GM10266 (cell line): ENCODE data around the gene CHRM1.

ENCODE experiments used
- DNase-seq: peaks from one replicate; pipeline ENCODE4 v3.0.0; 2012; ENCODE audit errors: extremely low spot score
- CTCF ChIP-seq: IDR thresholded peaks from 2 replicates; pipeline ENCODE4 v1.5.1; 2012; ENCODE audit warnings: mild to moderate bottlenecking, low read depth; ENCODE audit not compliant: control insufficient read depth, insufficient read depth; ENCODE audit errors: missing control alignments

The CHRM1 gene

GRCh38 chr11:62925308-62925707 lies 4.1 kb upstream of the CHRM1 start:
- DNase-seq = no peak
- TF ChIP-seq CTCF = no peak

- no peak for DNase-seq
- TF ChIP-seq CTCF = no peak
Measured at GRCh38 chr11:62923601-62924411, 2.6 kb upstream of the CHRM1 start.

- peak; percentile 65 for DNase-seq
- TF ChIP-seq CTCF = peak; percentile 46
Measured at GRCh38 chr11:62922653-62923431, 1.7 kb upstream of the CHRM1 start.

GRCh38 chr11:62922189-62922589 lies 1.0 kb upstream of the CHRM1 start:
- no peak for DNase-seq
- no peak for TF ChIP-seq CTCF

GRCh38 chr11:62921573-62922188 lies 518 bp upstream of the CHRM1 start:
- no peak for DNase-seq
- no peak for TF ChIP-seq CTCF

GRCh38 chr11:62919898-62920640 lies 1.1 kb downstream of the CHRM1 start:
- TF ChIP-seq CTCF = no peak
- DNase-seq = no peak
